Activated T-cell treated with anti-CD3 and anti-CD28 coated beads, Interleukin-2, amount 50 U/mL, for 1 hour (primary cell): ENCODE measurements around the gene SLC51B.
A peak's percentile ranks its signal among the peaks of the same experiment; 100 is the strongest.
"Not testable (repeated sequence)": the region's sequence is repeated elsewhere in the genome, so short reads cannot be mapped to it uniquely, and the experiment has no call there.

Experiments
- DNase-seq: peaks from one replicate; pipeline ENCODE4 v3.0.0-alpha.2; 2020

SLC51B gene

GRCh38 chr15:65042776-65043327 is 2.3 kb upstream of the SLC51B start:
- DNase-seq, result no peak

- not testable (repeated sequence) for DNase-seq
Measured at GRCh38 chr15:65044218-65044617, 969 bp upstream of the SLC51B start.

- DNase-seq, result no peak
Measured at GRCh38 chr15:65048241-65048640, 3.1 kb downstream of the SLC51B start.

- peak; percentile 79 for DNase-seq
Measured at GRCh38 chr15:65049418-65049840, 4.2 kb downstream of the SLC51B start.

GRCh38 chr15:65050270-65050669 is 5.1 kb downstream of the SLC51B start:
- DNase-seq, result no peak

- no peak for DNase-seq
Measured at GRCh38 chr15:65051266-65051665, 6.1 kb downstream of the SLC51B start.

GRCh38 chr15:65052956-65053355 is 7.8 kb downstream of the SLC51B start:
- DNase-seq, result no peak

- peak; percentile 58 for DNase-seq
Measured at GRCh38 chr15:65054333-65055200, 9.4 kb downstream of the SLC51B start.

- no peak for DNase-seq
Measured at GRCh38 chr15:65055201-65055870, 10.1 kb downstream of the SLC51B start.

GRCh38 chr15:65056106-65056505 is 10.9 kb downstream of the SLC51B start:
- DNase-seq, result no peak

GRCh38 chr15:65056868-65057548 is 11.8 kb downstream of the SLC51B start:
- DNase-seq, result no peak

GRCh38 chr15:65057549-65057940 is 12.4 kb downstream of the SLC51B start:
- DNase-seq, result no peak

GRCh38 chr15:65058394-65059368 is 13.5 kb downstream of the SLC51B start:
- DNase-seq, result no peak

GRCh38 chr15:65059369-65059750 is 14.2 kb downstream of the SLC51B start:
- no peak for DNase-seq

GRCh38 chr15:65059931-65060596 is 14.9 kb downstream of the SLC51B start:
- no peak for DNase-seq

GRCh38 chr15:65060641-65061397 is 15.6 kb downstream of the SLC51B start:
- no peak for DNase-seq

- no peak for DNase-seq
Measured at GRCh38 chr15:65062061-65062460, 16.9 kb downstream of the SLC51B start.

GRCh38 chr15:65062726-65063125 is 17.5 kb downstream of the SLC51B start:
- DNase-seq, result no peak

GRCh38 chr15:65066001-65066634 is 20.9 kb downstream of the SLC51B start:
- DNase-seq, result no peak

- DNase-seq, result no peak
Measured at GRCh38 chr15:65066635-65067316, 21.6 kb downstream of the SLC51B start.
